GM18861 (cell line): ENCODE measurements around the gene FBXL15.

ENCODE experiments used
- ATAC-seq: cut with Tn5 transposase; IDR thresholded peaks from one replicate; pipeline ENCODE4 v1.9.1; 2021; ENCODE audit not compliant: unreplicated experiment

Gene FBXL15

GRCh38 chr10:102424916-102425315, 4.3 kb downstream of the FBXL15 start:
- ATAC-seq, result no peak

GRCh38 chr10:102425444-102425843, 4.8 kb downstream of the FBXL15 start:
- no peak for ATAC-seq

- ATAC-seq, result no peak
These were observed 6.2 kb downstream of the FBXL15 start for GRCh38 chr10:102426803-102427287.

- ATAC-seq, result no peak
These were observed 8.8 kb downstream of the FBXL15 start for GRCh38 chr10:102429468-102429867.

- ATAC-seq, result no peak
These were observed 11.0 kb downstream of the FBXL15 start for GRCh38 chr10:102431452-102432124.

GRCh38 chr10:102432162-102432950, 11.7 kb downstream of the FBXL15 start, which contains the start of gene CUEDC2:
Gene CUEDC2, minus strand, starts transcription at chr10:102432574. Its CDS starts 7,386 bp downstream, at chr10:102425188.
- peak; percentile 78 for ATAC-seq

GRCh38 chr10:102433619-102434046, 13.0 kb downstream of the FBXL15 start:
- no peak for ATAC-seq

- no peak for ATAC-seq
These were observed 13.9 kb downstream of the FBXL15 start for GRCh38 chr10:102434394-102435132.

- no peak for ATAC-seq
These were observed 14.5 kb downstream of the FBXL15 start for GRCh38 chr10:102435133-102435497.

- no peak for ATAC-seq
These were observed 15.0 kb downstream of the FBXL15 start for GRCh38 chr10:102435529-102436233.

- ATAC-seq, result no peak
These were observed 15.7 kb downstream of the FBXL15 start for GRCh38 chr10:102436312-102436711.

GRCh38 chr10:102437515-102437914, 16.9 kb downstream of the FBXL15 start:
- ATAC-seq, result no peak

GRCh38 chr10:102438374-102438773, 17.7 kb downstream of the FBXL15 start:
- no peak for ATAC-seq

GRCh38 chr10:102444851-102445250, 24.2 kb downstream of the FBXL15 start:
- no peak for ATAC-seq

- ATAC-seq, result no peak
These were observed 28.9 kb downstream of the FBXL15 start for GRCh38 chr10:102449321-102450123.

GRCh38 chr10:102450124-102450373, 29.4 kb downstream of the FBXL15 start:
- ATAC-seq, result no peak

- ATAC-seq, result peak; percentile 78
These were observed 29.9 kb downstream of the FBXL15 start for GRCh38 chr10:102450374-102451104.

- no peak for ATAC-seq
These were observed 30.7 kb downstream of the FBXL15 start, which contains the start of gene C10orf95 for GRCh38 chr10:102451105-102451969. Gene C10orf95, minus strand, starts transcription at chr10:102451543. Its CDS starts 450 bp downstream, at chr10:102451093.
